GM21515 (cell line): ENCODE measurements around the gene EBF3.

Experiments
- ATAC-seq: cut with Tn5 transposase; IDR thresholded peaks from one replicate; pipeline ENCODE4 v1.9.1; 2021; ENCODE audit not compliant: unreplicated experiment

Gene EBF3

GRCh38 chr10:129893104-129894089, 70.7 kb downstream of the EBF3 start:
- no peak for ATAC-seq

- ATAC-seq = no peak
Observed at GRCh38 chr10:129892548-129893052, 71.5 kb downstream of the EBF3 start.

- no peak for ATAC-seq
Observed at GRCh38 chr10:129891806-129892205, 72.3 kb downstream of the EBF3 start.

GRCh38 chr10:129890170-129890569, 73.9 kb downstream of the EBF3 start:
- ATAC-seq = no peak

GRCh38 chr10:129888784-129889616, 75.1 kb downstream of the EBF3 start:
- ATAC-seq = peak; percentile 69

GRCh38 chr10:129887986-129888783, 75.9 kb downstream of the EBF3 start:
- no peak for ATAC-seq

GRCh38 chr10:129887381-129887905, 76.6 kb downstream of the EBF3 start:
- no peak for ATAC-seq

GRCh38 chr10:129886263-129886662, 77.8 kb downstream of the EBF3 start:
- ATAC-seq = no peak

- ATAC-seq = no peak
Observed at GRCh38 chr10:129885526-129885925, 78.5 kb downstream of the EBF3 start.

GRCh38 chr10:129884398-129885078, 79.5 kb downstream of the EBF3 start:
- ATAC-seq = no peak

GRCh38 chr10:129883626-129884397, 80.3 kb downstream of the EBF3 start:
- no peak for ATAC-seq

GRCh38 chr10:129883029-129883428, 81.0 kb downstream of the EBF3 start:
- ATAC-seq = no peak

- ATAC-seq = no peak
Observed at GRCh38 chr10:129882291-129883010, 81.6 kb downstream of the EBF3 start.

GRCh38 chr10:129881641-129882040, 82.4 kb downstream of the EBF3 start:
- no peak for ATAC-seq

- ATAC-seq = no peak
Observed at GRCh38 chr10:129880191-129880870, 83.7 kb downstream of the EBF3 start.

- no peak for ATAC-seq
Observed at GRCh38 chr10:129879655-129880054, 84.4 kb downstream of the EBF3 start.

GRCh38 chr10:129878835-129879234, 85.2 kb downstream of the EBF3 start:
- ATAC-seq = no peak
